Breast epithelium (tissue), 3 donors: ENCODE results near the gene KLHL29.

Experiments used
- CTCF ChIP-seq, 3 donors: fragments of 450-650 bp; IDR thresholded peaks; one replicate each; pipeline ENCODE4 v1.5.1; 2016 to 2017; ENCODE audit warnings: antibody characterized with exemption in 3 of 3, mild to moderate bottlenecking in 3 of 3, moderate library complexity in 3 of 3
- POLR2A ChIP-seq: fragments of 450-650 bp; IDR thresholded peaks from one replicate; pipeline ENCODE4 v1.6.1; 2016; ENCODE audit warnings: antibody characterized with exemption, mild to moderate bottlenecking, moderate library complexity

DNA sequence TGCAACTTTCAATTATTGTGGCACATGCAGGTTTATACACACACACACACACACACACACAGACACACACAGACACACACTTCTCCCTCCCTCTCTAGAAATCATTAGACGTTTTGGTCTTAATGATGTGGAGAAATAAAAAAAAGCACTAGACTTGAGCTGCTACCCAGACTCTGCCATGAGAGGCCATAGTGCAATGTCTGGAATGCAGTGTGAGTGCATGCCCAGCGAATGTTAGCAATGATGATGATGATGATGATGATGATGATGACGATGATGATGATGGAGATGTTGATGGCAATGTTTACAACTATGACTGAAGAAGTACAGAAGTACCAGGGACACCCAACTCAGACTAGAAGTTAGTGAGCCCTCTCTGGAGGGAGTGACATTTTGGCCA lies 23.8 kb upstream of the KLHL29 start:
- TF ChIP-seq POLR2A: no peak
- TF ChIP-seq CTCF (IDR thresholded peaks at IDR 0.05): no peak
